GM12801 (cell line): ENCODE measurements around the gene SP6.
A peak's percentile ranks its signal among the peaks of the same experiment; 100 is the strongest.

Experiments used
- TF ChIP-seq, protein P1 (sequence below): IDR thresholded peaks from one replicate; pipeline ENCODE4 v1.5.1; 2011; ENCODE audit warnings: control low read depth; ENCODE audit not compliant: insufficient read length; ENCODE audit errors: extremely low read depth

SP6 gene

DNA sequence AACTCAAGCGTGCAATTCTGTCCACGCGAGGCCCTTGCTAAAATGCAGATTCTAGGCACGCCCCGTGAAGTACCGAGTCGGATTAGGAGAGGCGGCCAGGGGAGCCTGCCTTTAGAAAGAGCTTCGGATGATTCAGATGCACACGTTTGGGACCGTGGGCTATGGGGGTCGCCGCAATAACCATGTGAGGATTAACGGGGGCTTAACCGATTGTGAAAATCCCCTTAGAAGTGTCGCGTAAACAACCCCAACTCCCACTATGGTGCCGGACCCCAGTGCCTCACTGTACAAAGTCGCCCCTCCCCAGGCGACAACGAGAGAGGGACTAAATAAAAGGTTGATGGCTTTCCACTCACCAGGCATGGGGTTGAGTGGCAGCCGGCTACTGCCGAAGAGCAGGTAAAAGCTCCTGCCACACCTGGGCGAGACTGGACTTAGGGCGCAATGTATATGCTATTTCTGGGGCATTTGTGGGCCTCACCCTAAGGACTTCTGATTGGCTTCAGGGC lies 44.4 kb upstream of the SP6 start:
- TF ChIP-seq, protein P1, sequence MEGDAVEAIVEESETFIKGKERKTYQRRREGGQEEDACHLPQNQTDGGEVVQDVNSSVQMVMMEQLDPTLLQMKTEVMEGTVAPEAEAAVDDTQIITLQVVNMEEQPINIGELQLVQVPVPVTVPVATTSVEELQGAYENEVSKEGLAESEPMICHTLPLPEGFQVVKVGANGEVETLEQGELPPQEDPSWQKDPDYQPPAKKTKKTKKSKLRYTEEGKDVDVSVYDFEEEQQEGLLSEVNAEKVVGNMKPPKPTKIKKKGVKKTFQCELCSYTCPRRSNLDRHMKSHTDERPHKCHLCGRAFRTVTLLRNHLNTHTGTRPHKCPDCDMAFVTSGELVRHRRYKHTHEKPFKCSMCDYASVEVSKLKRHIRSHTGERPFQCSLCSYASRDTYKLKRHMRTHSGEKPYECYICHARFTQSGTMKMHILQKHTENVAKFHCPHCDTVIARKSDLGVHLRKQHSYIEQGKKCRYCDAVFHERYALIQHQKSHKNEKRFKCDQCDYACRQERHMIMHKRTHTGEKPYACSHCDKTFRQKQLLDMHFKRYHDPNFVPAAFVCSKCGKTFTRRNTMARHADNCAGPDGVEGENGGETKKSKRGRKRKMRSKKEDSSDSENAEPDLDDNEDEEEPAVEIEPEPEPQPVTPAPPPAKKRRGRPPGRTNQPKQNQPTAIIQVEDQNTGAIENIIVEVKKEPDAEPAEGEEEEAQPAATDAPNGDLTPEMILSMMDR: no peak

DNA sequence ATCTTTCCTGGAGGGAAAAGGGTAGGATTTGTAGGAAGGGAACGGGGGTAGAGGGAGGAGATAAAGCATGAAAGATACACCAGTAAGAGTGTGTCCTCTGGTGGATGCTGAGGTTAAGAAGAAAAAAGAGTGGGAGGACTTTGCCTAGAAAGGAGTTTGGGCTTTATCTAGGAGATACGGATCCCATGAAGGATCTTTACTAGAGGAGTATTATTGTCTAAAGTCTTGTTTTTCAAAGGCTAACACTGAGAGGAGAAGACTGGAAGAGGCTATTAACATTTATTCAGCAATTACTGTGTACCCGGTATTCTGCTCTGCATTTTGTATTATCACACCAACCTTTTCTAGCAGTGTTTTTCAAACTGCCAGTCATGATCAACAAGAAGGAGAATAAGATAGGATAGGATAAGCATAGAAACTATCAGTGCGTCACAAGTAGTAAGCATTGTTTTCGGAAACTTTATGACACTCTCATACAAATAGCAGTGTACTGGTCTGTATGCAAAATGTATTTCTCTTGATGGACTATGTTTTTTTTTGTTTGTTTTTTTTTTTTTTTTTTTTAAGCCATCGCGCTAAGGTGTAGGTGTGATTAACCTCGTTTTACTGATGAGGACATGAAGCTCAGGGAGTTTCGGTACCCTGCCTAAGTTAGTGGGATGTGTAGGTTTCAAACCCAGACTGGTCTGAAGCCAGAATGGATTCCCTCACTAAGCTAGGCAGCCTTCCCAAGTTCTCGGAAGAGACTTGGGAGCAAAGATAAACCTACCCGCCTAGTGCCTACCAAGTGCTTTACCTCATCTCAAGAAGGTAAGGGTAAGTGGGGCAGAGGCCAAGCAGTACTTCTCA lies 43.8 kb upstream of the SP6 start:
- TF ChIP-seq, protein P1: no peak

DNA sequence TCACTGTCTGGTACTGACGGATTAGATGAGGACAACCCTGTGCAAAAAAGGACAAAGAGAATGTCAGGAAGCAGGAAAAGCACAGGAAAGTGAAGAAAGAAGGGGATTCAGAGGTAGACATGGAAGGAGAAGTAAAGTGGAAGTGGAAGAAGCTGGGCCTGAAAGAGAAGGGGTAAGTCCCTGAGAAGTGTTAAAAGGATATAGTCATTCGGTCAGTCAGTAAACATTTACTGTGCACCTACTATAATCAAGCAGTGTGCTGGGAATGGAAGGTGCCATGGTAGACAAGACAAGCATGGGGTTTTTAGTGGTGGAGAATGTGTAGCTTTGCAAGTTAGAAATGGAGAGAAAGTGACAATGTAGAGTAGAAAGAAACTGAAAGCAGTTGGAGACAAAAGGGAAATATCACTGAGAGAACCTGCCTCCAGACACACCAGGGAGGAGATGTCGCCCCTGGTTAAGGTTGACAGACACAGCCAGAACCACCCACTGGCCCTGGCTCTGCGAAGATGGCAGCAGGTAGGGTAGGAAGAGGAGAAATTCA lies 40.7 kb upstream of the SP6 start:
- TF ChIP-seq, protein P1: no peak

DNA sequence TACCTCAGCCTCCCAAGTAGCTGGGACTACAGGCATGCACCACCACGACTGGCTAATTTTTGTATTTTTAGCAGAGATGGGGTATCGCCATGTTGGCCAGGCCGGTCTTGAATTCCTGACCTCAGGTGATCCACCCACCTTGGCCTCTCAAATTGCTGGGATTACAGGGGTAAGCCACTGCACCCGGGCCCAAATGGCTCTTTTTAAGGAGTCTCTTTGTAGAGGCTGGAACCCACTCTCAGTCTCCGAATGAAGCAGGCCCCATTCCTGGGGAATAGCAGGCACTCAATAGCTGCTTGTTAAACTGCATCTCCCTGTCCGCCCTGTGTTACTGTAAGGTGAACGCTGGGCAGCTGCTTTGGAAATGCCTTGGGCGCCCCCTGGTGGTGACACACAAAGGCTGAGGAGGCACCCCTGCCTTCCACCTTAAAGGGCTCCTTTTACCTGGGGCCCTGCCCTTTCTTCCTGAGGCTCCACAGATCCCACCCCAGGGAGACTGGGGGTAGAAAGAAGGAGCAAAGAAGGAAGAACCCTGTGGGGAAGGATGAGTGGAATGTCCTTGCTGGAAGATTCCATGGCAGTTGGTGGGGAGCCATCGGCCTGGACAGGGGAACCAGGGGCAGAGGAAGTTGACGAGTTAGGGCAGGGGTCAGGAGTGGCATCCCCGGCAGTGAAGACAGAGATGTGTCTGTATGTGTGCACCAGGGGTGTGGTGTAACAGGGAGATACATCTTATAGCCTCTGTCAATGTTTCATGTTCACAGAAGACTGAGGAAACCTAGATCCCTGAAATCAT lies 39.0 kb upstream of the SP6 start:
- TF ChIP-seq, protein P1: peak; percentile 28

DNA sequence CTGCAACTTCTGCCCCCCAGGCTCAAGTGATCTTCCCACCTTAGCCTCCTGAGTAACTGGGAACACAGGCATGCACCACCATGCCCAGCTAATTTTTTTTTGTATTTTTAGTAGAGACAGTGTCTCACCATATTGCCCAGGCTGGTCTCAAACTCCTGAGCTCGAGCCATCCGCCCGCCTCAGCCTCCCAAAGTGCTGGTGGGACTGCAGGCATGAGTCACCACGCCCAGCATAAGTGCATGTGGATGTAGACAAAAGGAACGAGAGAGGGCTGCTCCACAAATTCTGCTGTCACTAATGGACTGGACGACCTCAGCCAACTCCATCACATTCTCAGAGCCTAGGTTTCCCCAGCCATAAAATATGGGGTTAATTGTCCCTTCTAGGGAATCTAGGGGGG lies 37.3 kb upstream of the SP6 start:
- TF ChIP-seq, protein P1: no peak

DNA sequence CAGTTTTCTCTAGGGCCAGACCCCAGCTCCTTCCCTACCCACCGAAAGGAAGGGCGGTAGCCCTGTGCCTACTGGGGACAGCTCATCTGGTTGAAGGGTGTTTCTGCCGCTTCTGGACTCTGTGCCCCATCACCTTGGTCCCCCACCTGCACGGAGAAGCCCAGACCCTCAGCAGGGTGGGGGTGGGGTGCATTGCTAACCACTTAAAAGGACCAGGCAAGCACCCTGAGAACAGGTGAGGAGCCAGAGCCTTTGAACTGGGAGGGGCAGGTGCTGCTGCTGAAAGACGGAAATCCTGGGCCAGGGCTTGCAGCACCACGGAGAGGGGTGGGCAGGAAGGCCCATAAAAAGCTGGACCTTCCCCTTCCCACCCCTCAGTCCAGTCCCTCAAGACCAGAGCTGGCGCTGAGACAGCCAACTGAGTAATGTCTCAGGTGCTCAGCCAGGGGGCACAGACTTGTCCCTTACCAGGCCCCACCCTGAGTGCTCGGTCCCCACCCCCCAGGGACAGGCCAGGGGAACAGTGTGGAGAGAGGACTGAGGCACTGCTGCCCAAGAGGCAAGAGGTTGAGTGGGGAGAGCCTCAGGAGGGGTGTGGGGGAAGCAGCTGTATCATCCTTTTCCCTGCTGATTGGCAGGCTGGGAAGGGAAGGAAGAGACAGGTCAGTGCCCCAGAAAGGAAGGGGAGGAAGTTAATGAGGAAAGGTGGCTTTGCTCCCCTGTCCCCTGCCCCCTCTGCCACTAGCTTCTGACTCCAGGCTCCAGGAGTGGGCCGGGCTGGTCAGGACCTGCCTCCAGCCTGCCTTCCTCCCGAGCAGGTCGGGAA lies 34.2 kb upstream of the SP6 start:
- TF ChIP-seq, protein P1: no peak
